Muscle of leg (tissue), 11 donors: ENCODE measurements around the gene HOXC11. TPM values are rescaled to one million over a fixed set of nuclear protein-coding genes. Genes with fewer than 3 reads are reported as not detected.

Experiments used
- DNase-seq: peaks from one replicate; pipeline ENCODE4 v3.0.0; 2013
- H3K27ac ChIP-seq: one replicate; pipeline ENCODE4 v1.5.1; 2013; ENCODE audit warnings: mild to moderate bottlenecking, low read length, control low read depth
- H3K27me3 ChIP-seq: one replicate; pipeline ENCODE4 v1.6.1; 2013; ENCODE audit warnings: low read length; ENCODE audit not compliant: control insufficient read depth, insufficient read depth
- H3K36me3 ChIP-seq: one replicate; pipeline ENCODE4 v1.6.1; 2013; ENCODE audit warnings: low read length; ENCODE audit not compliant: control insufficient read depth, insufficient read depth
- H3K4me1 ChIP-seq: one replicate; pipeline ENCODE4 v1.6.1; 2013; ENCODE audit warnings: low read length; ENCODE audit not compliant: control insufficient read depth, insufficient read depth
- H3K4me3 ChIP-seq: one replicate; pipeline ENCODE4 v1.5.1; 2013; ENCODE audit warnings: low read length, control low read depth
- H3K9me3 ChIP-seq: replicated peaks from 2 replicates; pipeline ENCODE4 v1.6.1; 2013; ENCODE audit warnings: low read depth, low read length; ENCODE audit not compliant: control insufficient read depth
- WGBS: methylation state at CpG from one replicate; pipeline ENCODE4 v1.1.5; 2013; ENCODE audit warnings: missing lambda C conversion rate; ENCODE audit not compliant: insufficient coverage; 5-methylcytosine and 5-hydroxymethylcytosine counted together
- polyA plus RNA-seq, 8 donors: library from polyadenylated mRNA; unstranded; fragments of 120-200 nt; gene quantifications; one replicate each; pipeline versions ENCODE4 v1.2.1 to v1.2.3, GENCODE V29; 2013; ENCODE audit warnings: inconsistent platforms in 1 of 8, low replicate concordance in 1 of 8; ENCODE audit not compliant: insufficient read length in 8 of 8, insufficient read depth in 1 of 8
- total RNA-seq: library from RNA; stranded (reverse); fragments of 120-200 nt; gene quantifications from one replicate; pipeline ENCODE4 v1.2.4, GENCODE V29; 2013

The HOXC11 gene
- total and polyA plus RNA-seq, 9 donors, result 2.9 to 9.3 (median 7.4) TPM

DNA sequence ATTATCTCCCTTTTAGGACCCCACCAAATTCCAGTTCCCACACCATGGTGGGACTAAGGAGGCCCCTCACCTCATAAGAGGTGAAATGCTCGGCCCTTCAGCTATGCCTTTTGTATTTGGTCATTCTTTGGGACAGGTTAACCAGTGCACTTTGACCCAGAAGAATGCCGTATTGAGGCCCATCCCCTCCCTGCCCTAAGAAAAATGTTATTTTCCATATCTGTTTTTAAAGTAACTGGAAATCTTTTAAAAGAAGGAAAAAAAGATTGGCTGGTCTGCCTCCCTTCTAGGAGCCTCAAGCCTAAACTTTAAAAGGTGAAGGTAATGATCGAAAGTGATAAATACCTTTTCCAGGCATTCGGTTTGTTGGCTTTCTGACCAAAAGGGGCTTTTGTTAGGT, 40.0 kb upstream of the HOXC11 start:
- WGBS, result 40% methylated on average over 1 of the region's 4 CpGs
- no peaks in the 10 kb centered on the region for H3K36me3 ChIP-seq
- no peak for DNase-seq
- no peak overlapping the region for H3K4me3 ChIP-seq
- no peaks in the 10 kb centered on the region for H3K9me3 ChIP-seq
- H3K4me1 ChIP-seq, result peaks cover 16% of the 10 kb centered on the region
- H3K27me3 ChIP-seq, result peaks cover 93% of the 10 kb centered on the region
- H3K27ac ChIP-seq, result no peak overlapping the region

DNA sequence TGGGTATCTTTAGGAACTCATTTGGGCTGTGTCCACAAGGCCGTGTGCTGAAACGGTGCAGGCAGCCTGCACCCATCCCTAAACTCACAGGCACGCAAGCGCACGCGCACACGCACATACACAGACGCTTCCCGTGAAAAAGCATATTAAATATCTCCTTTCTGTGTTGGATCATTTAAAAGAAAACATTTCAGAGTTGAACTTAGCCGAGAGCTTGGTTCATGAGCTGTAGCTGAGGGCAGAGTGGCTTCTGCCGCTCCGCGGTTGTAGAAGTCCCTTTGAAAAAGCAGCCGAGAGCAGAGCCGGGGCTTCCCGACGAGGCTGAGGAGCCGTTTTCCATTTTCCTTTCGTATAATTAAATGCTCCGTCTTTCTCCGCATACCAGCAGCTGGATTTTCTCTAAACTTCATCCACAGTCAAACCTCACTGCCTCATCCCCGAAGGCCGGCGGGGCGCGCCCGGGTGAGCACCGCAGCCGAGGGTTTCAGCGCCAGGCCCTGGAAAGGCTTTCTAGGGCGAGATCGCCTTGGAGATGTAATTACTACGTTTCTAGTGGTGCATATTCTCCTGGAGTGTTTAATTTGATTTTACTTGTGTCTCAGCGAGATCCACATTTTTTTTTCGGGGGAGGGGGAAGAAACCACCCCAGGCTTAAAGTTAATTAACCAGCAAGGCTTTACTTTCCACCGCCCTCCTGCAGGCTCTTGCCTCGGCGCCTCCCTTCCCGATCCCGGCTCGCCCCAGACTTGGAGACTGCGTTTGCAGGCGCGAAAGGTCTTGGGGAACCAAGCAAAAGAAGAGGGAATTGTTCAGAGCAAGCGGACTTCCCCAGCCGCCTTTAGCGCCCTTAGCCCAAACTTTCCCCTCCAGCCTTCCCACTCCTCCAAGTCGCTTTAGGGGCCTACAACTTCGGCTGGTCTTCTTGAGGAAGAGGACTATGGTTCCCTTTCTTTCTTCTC, 37.3 kb upstream of the HOXC11 start:
- Histone ChIP-seq H3K27ac (no peak overlapping the region), H3K27me3 (peaks cover 95% of the 10 kb centered on the region), H3K9me3 (no peaks in the 10 kb centered on the region), H3K4me1 (peaks cover 21% of the 10 kb centered on the region), H3K4me3 (no peak overlapping the region), H3K36me3 (no peaks in the 10 kb centered on the region)
- no peak for DNase-seq
- 21% methylated on average over 11 of the region's 49 CpGs for WGBS

DNA sequence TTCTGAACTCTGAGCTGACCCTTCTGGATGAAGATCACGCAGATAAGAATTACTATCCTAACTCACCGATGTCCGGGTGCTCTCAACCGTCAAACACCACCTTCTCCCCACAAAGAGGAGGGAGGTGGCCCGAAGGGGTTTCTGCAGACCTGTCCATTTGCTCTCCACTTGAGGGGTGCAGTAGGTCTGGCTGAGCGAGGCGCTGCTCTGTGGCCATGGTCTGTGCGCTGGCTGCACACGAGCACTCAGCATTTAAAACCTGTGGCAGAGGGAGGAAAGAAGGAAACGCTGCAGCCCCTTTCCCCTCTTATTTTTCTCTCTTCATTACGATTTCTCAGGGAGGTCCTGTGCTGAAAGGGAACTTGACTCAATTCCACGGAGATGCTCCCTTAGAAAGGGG, 35.8 kb upstream of the HOXC11 start:
- Histone ChIP-seq H3K4me1 (peaks cover 19% of the 10 kb centered on the region), H3K9me3 (no peaks in the 10 kb centered on the region), H3K4me3 (no peak overlapping the region), H3K27me3 (peaks cover 97% of the 10 kb centered on the region), H3K36me3 (no peaks in the 10 kb centered on the region), H3K27ac (no peak overlapping the region)
- 0% methylated on average over 1 of the region's 12 CpGs for WGBS
- no peak for DNase-seq

DNA sequence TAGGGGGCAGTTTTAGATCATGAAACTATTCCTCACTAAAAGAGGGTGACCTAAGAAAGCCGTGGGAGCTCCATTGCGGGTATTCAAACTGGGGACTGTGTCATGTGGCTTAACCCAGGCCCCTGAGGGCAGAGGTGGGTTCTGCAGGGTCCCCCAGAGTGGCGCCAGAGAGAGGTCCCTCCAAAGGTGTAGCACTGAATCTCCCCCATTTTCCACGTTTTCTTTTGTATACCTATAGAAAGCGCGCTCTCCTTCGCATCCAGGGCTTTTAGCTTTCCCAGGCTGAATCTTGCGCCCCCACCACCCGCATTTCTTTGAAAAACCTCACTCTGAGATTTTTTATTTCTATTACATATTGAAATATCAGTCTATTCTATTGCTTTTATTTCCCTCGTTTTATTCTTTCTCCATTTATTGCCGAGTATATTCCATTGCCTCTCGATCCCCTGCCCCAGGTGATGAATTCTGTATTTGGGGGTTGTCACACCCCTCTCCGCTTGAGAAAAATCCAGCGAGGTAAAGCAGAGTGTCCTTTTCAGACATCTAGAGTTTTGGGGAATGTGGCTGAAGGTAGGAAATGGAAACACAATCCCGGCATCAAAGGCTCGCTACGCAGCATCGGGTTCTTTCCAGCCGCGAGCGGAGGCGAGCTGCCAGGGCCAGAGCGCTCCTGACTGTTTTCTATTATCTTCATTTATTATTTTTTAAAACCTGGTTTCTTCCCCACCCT, 35.2 kb upstream of the HOXC11 start:
- Histone ChIP-seq H3K9me3 (no peaks in the 10 kb centered on the region), H3K27me3 (peaks cover 96% of the 10 kb centered on the region), H3K4me3 (no peak overlapping the region), H3K36me3 (no peaks in the 10 kb centered on the region), H3K4me1 (peaks cover 19% of the 10 kb centered on the region), H3K27ac (no peak overlapping the region)
- WGBS, result 3% methylated on average over 6 of the region's 23 CpGs
- DNase-seq, result no peak

DNA sequence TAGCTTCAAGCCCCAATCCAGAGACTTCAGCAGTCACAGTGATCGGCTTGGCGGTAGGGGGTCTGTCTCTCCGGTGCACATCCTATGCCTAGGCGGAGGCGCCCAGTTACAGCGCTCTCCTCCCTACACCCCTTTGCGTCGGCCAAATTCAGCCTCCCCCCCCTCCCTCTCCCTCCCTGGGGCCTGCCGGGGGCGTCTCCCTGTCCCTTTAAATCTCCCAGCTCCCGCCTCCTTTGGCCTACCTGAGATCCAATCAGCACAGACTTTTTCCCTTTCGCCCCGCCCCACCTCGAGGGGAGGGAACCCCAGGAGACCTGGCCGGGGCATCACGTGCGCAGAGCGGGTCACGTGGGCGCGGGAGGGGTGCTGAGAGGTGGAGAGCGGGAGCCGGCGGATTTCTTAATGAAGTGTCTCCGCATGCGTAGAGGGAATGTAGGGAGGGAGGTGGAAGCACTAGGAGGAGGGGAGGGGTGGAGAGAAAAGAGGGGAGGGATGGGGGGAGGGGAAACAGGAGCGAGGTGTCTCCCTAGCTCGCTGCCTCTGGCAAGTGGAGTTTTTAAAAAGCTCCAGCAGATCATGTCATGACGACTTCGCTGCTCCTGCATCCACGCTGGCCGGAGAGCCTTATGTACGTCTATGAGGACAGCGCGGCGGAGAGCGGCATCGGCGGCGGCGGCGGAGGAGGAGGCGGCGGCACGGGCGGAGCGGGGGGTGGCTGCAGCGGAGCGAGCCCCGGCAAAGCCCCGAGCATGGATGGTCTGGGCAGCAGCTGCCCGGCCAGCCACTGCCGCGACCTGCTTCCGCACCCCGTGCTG, 34.4 kb upstream of the HOXC11 start, which contains the start of gene HOXC13:
HOXC13 (plus strand) TSS at position 506 of the 815 bp plus-strand sequence; CDS start at position 582, 76 bp downstream.
- Histone ChIP-seq H3K9me3 (no peaks in the 10 kb centered on the region), H3K4me3 (peak within 1 kb of the TSS; percentile 5), H3K27me3 (peaks cover 92% of the 10 kb centered on the region), H3K36me3 (no peaks in the 10 kb centered on the region), H3K4me1 (peaks cover 19% of the 10 kb centered on the region), H3K27ac (no peak within 1 kb of the TSS)
- DNase-seq, result peak; percentile 90
- under 1% methylated on average over 50 of the region's 56 CpGs for WGBS

DNA sequence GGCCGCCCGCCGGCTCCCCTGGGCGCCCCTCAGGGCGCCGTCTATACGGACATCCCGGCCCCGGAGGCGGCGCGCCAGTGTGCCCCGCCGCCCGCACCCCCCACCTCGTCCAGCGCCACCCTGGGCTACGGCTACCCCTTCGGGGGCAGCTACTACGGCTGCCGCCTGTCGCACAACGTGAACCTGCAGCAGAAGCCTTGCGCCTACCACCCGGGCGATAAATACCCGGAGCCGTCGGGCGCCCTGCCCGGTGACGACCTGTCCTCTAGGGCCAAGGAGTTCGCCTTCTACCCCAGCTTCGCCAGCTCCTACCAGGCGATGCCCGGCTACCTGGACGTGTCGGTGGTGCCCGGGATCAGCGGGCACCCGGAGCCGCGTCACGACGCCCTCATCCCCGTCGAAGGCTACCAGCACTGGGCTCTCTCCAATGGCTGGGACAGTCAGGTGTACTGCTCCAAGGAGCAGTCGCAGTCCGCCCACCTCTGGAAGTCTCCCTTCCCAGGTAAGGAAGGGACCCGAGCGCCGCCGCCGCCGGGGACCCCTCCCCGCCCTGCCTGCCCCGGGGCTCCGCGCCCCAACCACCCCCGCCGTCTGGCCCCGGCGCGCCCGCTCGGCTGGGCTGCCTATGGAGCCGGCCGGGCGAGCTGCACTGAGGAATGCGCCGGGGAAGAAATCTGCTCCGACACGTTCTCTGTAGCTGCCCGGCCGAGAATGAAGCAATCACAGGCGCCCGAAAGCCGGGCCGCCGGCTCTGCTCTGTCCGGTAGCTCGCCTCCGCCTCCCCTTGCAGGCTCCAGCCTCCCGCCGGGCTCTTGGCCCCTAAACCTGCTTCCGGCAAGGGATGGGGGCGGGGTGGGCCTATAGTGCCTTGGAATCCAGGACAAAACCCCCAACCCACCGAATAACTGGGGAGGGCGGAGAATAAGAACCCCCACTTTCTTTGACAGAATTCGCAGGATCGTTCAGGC, 33.5 kb upstream of the HOXC11 start:
- no peak overlapping the region for H3K4me3 ChIP-seq
- H3K9me3 ChIP-seq, result no peaks in the 10 kb centered on the region
- H3K4me1 ChIP-seq, result peaks cover 19% of the 10 kb centered on the region
- 2% methylated on average over 83 of the region's 91 CpGs for WGBS
- DNase-seq, result peak; percentile 52
- no peak overlapping the region for H3K27ac ChIP-seq
- no peaks in the 10 kb centered on the region for H3K36me3 ChIP-seq
- peaks cover 92% of the 10 kb centered on the region for H3K27me3 ChIP-seq

DNA sequence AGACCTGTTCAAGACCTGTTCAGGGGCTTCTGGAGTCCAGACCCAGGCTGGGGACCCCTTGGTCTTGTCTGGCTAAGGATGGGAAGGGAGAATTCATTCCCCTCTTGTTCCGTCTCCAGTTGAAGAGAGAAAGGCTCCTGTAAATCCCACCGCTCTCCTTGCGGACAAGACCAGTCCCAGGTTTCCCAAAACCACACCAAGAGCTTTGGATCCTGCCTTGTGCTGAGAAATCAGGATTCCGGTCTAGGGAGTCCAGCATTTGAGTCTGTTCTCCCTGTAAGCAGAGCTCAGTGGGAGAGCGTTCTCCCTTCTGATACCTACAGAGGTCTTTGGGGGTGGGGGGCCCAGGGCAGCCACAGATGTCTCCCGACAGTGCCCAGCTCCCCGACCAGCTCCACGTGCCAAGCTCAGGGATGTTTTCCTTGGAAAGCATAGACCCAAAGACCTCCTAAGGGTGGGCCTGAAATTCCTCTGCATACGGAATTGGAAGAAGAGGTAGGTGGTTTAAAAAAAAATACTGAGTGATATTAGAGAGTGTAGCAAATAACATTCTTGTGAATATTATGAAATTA, 32.4 kb upstream of the HOXC11 start:
- WGBS, result 9% methylated on average over 4 of the region's 9 CpGs
- peaks cover 92% of the 10 kb centered on the region for H3K27me3 ChIP-seq
- H3K27ac ChIP-seq, result no peak overlapping the region
- no peak overlapping the region for H3K4me3 ChIP-seq
- no peak for DNase-seq
- no peaks in the 10 kb centered on the region for H3K9me3 ChIP-seq
- H3K4me1 ChIP-seq, result peaks cover 23% of the 10 kb centered on the region
- no peaks in the 10 kb centered on the region for H3K36me3 ChIP-seq

DNA sequence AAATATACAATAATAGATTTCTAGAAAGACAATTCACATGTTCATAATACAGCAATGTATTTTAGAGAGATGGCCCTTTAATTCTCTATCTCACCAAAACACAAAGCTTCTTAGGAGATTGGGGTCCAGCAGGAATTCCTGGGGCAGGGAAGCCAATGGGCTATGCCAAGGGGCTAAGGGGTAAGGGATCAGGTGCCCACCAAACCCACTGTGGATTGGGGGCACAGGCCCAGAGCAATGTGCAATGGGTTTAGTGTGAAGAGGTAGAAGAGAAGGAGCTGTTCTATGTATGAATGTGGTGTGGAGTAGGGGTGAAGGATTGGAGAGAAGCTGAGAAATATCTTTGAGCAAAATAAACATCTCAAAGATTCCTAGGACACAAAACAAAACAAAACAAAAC, 31.7 kb upstream of the HOXC11 start:
- no peaks in the 10 kb centered on the region for H3K9me3 ChIP-seq
- no peaks in the 10 kb centered on the region for H3K36me3 ChIP-seq
- H3K27ac ChIP-seq, result no peak overlapping the region
- H3K4me3 ChIP-seq, result no peak overlapping the region
- peaks cover 92% of the 10 kb centered on the region for H3K27me3 ChIP-seq
- peaks cover 20% of the 10 kb centered on the region for H3K4me1 ChIP-seq
- DNase-seq, result no peak

DNA sequence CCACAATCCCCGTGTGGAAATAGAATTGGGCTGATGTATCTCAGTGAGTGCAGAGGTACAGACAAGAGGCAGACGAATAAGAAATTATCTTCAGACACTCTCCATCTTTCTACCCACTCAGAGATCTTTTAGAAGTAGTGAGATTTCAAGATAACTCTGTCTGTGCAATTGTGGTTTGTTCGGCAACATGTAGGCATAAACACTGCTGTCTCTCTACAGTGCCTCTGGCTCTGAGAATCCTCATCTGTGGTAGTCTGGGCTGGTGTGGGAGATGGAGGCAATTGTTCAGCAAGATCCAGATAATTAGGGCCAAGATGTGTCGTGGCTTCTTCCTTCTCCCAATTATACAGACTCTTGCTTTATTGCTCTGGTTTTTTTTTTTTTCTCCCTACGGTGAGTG, 31.2 kb upstream of the HOXC11 start:
- Histone ChIP-seq H3K27me3 (peaks cover 92% of the 10 kb centered on the region), H3K4me1 (peaks cover 20% of the 10 kb centered on the region), H3K27ac (no peak overlapping the region), H3K9me3 (no peaks in the 10 kb centered on the region), H3K36me3 (no peaks in the 10 kb centered on the region), H3K4me3 (no peak overlapping the region)
- no CpG with 5 or more reads among the region's 5 CpGs for WGBS
- no peak for DNase-seq
